GM08714 (cell line): ENCODE measurements around the gene GATB.

Source experiments
- H3K4me3 ChIP-seq: fragments of 200-500 bp; sonication (Bioruptor generic); 2 replicates; pipeline ENCODE4 v1.5.1; 2014; ENCODE audit warnings: mild to moderate bottlenecking, low read length, inconsistent platforms
- ZNF274 ChIP-seq: IDR thresholded peaks from 2 replicates; pipeline ENCODE4 v1.6.1; 2012; ENCODE audit warnings: mild to moderate bottlenecking, low read depth, low read length

GATB gene

GRCh38 chr4:151798678-151799416 is 38.0 kb upstream of the GATB start:
- TF ChIP-seq ZNF274: no peak
- H3K4me3 ChIP-seq: no peak overlapping the region

DNA sequence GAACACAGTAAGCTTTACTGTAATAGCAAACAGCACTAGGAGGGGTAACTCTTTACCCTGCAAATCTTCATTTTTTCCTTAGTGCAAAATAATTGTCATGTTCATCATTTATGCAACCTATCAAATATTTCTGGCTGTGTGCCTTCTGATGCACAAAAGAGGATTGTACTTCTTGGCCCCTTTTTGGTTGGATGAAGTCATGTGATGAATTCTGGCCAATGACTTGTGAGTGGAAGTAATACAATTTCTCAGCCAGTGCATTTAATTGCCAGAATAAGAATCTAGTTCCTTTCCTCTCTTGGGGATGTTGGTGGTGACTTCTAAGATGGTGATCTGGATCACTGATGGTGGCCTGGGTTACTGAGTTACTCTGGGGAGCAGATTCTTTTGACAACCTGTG is 37.0 kb upstream of the GATB start:
- no peak for TF ChIP-seq ZNF274
- H3K4me3 ChIP-seq: no peak overlapping the region

- H3K4me3 ChIP-seq: no peak overlapping the region
- TF ChIP-seq ZNF274: no peak
Measured at GRCh38 chr4:151797131-151797530, 36.3 kb upstream of the GATB start.

DNA sequence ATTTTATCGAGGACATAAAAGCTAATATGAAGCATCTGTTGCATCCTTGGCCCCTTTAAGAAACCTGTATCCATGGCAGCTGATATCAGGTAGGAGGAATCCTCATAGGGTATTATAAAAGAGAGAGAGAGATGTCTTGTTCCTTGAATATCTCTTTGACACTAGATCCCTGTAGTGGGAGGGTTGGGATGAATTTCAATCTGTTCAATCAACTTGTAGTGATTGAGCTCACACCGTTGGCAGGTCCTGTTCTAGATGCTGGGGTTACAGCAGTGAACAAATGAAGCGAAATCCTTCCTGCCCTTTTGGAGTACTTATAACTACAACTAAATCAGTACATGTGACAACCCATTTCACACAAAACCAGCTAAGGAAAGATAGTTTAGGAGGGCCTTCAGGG is 35.3 kb upstream of the GATB start:
- no peak for TF ChIP-seq ZNF274
- no peak overlapping the region for H3K4me3 ChIP-seq

GRCh38 chr4:151792995-151793394 is 32.2 kb upstream of the GATB start:
- no peak overlapping the region for H3K4me3 ChIP-seq
- TF ChIP-seq ZNF274: no peak

GRCh38 chr4:151792530-151792929 is 31.7 kb upstream of the GATB start:
- no peak for TF ChIP-seq ZNF274

DNA sequence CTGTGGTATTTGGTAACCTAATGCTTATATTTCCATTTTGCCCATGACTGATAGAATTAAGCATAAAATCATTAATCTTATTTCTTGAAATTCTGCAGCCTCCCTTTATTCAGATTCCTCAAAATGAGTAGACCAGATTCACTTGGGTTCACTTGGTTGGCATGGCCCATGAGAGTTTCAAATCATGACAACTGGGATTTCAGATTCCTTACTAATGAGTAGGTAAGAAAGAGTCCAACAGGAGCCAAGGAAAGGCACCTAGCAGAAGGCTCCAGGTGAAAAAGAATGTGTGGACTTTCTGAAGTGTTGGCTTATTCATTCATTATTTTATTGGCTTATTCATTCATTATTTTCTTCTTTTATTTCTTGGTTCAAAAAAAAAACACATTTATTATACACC is 27.2 kb upstream of the GATB start:
- no peak for TF ChIP-seq ZNF274
- H3K4me3 ChIP-seq: no peak overlapping the region

More at GRCh38 chr4:151792530-151792929, 31.7 kb upstream of the GATB start:
- no peak overlapping the region for H3K4me3 ChIP-seq

DNA sequence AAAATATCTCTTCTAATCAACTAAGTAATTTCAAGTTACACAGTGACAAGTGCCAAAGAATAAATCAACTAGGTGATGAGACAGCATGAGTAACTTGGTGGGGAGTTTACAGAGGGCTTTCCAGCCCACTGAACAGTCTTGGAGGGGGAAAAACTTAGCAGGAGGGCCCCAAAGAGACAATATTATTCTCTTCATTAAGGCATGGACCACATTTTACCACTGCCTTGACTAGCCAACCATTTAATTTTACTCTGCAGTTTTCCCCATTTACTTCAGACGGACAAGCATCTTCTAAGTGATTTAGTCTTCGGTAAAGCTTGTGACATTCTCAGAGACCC is 25.3 kb upstream of the GATB start:
- TF ChIP-seq ZNF274: no peak
- no peak overlapping the region for H3K4me3 ChIP-seq

GRCh38 chr4:151785484-151786157 is 24.8 kb upstream of the GATB start:
- no peak overlapping the region for H3K4me3 ChIP-seq
- TF ChIP-seq ZNF274: no peak

DNA sequence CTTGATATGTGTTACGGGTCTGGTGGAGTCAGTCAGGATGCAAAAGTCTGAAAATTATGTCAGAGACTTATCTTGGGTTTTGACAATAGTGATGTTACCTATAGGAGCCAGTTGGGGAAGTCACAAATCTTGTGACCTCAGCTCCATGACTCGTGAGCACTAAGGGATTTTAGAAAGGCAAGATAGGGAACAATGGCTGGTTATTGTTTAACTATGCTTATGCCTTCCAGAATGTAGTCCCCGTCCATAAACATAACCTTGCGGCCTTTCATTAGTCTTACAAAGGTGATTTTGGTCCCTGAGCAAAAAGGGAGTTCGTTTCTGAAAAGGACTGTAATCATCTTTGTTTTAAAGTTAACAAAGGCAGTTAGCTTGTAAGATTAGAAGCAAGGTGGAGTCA is 23.9 kb upstream of the GATB start:
- TF ChIP-seq ZNF274: no peak
- H3K4me3 ChIP-seq: no peak overlapping the region

- no peak for TF ChIP-seq ZNF274
- H3K4me3 ChIP-seq: no peak overlapping the region
Measured at GRCh38 chr4:151783867-151784266, 23.1 kb upstream of the GATB start.

DNA sequence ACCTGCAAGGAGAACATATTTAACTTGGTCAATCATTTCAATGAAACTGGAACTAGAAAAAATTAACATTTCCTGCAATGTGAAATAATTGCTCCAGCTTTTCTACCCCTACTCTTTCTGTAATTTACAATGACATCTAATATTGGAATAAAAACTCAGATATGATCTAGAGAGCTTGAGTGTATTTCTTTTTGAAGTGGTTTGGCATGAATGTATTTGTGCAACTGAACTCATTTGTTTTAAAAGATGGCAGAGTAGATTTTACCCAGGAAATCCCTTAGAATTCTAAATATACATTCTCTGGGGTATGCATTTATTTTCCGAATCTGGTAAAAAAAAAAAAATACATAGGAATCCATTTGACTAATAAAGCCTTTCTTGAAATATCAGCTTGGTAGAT is 21.5 kb upstream of the GATB start:
- no peak for TF ChIP-seq ZNF274
- H3K4me3 ChIP-seq: no peak overlapping the region

DNA sequence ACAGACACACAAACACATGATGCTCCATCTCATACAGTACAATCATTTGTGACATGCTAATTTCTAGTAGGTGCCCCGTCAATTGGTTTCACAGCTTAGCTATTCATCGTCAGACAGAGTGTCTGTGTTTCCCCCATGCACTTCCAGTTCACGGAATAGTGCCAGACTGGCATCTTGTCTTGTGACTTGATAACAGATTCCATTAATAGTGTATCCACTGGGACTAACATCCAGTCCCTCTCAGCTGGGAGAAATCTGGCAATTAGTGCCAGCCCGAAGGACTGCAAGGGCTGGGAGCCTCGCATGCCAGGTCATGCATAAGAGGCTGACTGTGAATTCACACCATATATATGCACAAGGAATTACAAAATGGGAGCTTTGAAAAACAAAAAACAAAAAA is 20.2 kb upstream of the GATB start:
- no peak overlapping the region for H3K4me3 ChIP-seq
- TF ChIP-seq ZNF274: no peak

- no peak overlapping the region for H3K4me3 ChIP-seq
- TF ChIP-seq ZNF274: no peak
Measured at GRCh38 chr4:151777471-151777870, 16.7 kb upstream of the GATB start.

GRCh38 chr4:151774324-151774723 is 13.5 kb upstream of the GATB start:
- no peak overlapping the region for H3K4me3 ChIP-seq
- TF ChIP-seq ZNF274: no peak

GRCh38 chr4:151772274-151772673 is 11.5 kb upstream of the GATB start:
- TF ChIP-seq ZNF274: no peak
- no peak overlapping the region for H3K4me3 ChIP-seq
